Upper lobe of right lung (tissue), 1 donor: ENCODE measurements around the gene ITPRIPL1. TPM values are rescaled to one million over a fixed set of nuclear protein-coding genes. Genes with fewer than 3 reads are reported as not detected.

Experiments
- ATAC-seq: fragments of 200-7000 bp; cut with Tn5 transposase; one replicate; pipeline ENCODE4 v1.9.1; 2020; ENCODE audit warnings: mild to moderate bottlenecking, moderate library complexity
- DNase-seq: peaks from one replicate; pipeline ENCODE4 v3.0.0-alpha.2; 2020
- H3K27ac ChIP-seq: fragments of 200-600 bp; one replicate; pipeline ENCODE4 v1.8.0; 2022
- H3K27me3 ChIP-seq: fragments of 200-600 bp; one replicate; pipeline ENCODE4 v1.8.0; 2022; ENCODE audit warnings: mild to moderate bottlenecking
- H3K36me3 ChIP-seq: fragments of 200-600 bp; one replicate; pipeline ENCODE4 v1.8.0; 2022
- H3K4me1 ChIP-seq: fragments of 200-600 bp; one replicate; pipeline ENCODE4 v1.8.0; 2022
- H3K4me3 ChIP-seq: fragments of 200-600 bp; one replicate; pipeline ENCODE4 v1.8.0; 2022; ENCODE audit warnings: mild to moderate bottlenecking
- H3K9me3 ChIP-seq: fragments of 200-600 bp; one replicate; pipeline ENCODE4 v1.8.0; 2022
- CTCF ChIP-seq: fragments of 200-600 bp; IDR thresholded peaks from one replicate; pipeline ENCODE4 v1.8.0; 2022; ENCODE audit warnings: antibody characterized with exemption
- intact Hi-C: fragments of 100-400 bp; cut with DNase I; formaldehyde crosslinking; loops from one replicate; pipeline ENCODE4 v1.11.0; 2022
- total RNA-seq: library from RNA; stranded (reverse); fragmentation: NEBNext Ultra II Directional; extraction: Animal tissue kit (Norgen Biotek cat#: 25700); gene quantifications from one replicate; pipeline ENCODE4 v1.2.1, GENCODE V29; 2021
- donor health status: DM: no; HTN: yes; CAD: no; lungs with severe emphysema.

The ITPRIPL1 gene
- total RNA-seq, 1 donor from 2014 or later, result 1.3 TPM

- ATAC-seq, result no peak
- no peaks in the 10 kb centered on the region for H3K9me3 ChIP-seq
- intact Hi-C loops, result no loop called here
These were observed 36.6 kb downstream of the ITPRIPL1 start for GRCh38 chr2:96361751-96362150.

DNA sequence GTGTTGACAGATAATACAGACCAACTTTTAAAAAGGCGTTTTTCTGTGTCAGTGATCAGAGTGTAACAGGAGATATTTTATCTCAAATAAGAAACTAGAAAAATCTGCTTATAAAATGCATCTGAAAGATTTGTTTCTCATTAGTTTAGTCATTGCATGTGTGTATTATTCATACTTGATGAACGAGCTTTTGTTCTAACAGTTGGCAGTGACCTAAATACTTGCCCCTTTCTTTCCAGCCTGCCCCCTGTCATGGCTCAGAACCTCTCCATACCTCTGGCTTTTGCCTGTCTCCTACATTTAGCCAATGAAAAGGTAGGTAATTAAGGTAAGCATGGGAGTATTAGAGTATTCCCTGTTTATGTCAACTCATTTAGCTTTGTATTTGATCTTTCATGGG is 44.1 kb downstream of the ITPRIPL1 start:
- Histone ChIP-seq H3K4me3 (no peak overlapping the region), H3K27ac (no peak overlapping the region), H3K9me3 (no peaks in the 10 kb centered on the region), H3K4me1 (peaks cover 5% of the 10 kb centered on the region), H3K27me3 (no peaks in the 10 kb centered on the region), H3K36me3 (no peaks in the 10 kb centered on the region)
- ATAC-seq (no peak), DNase-seq (no peak)
- intact Hi-C loops, result no loop called here
- no peak for TF ChIP-seq CTCF

More at GRCh38 chr2:96361751-96362150, 36.6 kb downstream of the ITPRIPL1 start:
- Histone ChIP-seq H3K4me1 (no peaks in the 10 kb centered on the region), H3K27ac (no peak overlapping the region), H3K27me3 (no peaks in the 10 kb centered on the region), H3K4me3 (no peak overlapping the region), H3K36me3 (no peaks in the 10 kb centered on the region)
- no peak for TF ChIP-seq CTCF
- DNase-seq, result no peak

GRCh38 chr2:96374211-96374951 is 49.3 kb downstream of the ITPRIPL1 start:
- no peaks in the 10 kb centered on the region for H3K9me3 ChIP-seq
- H3K4me3 ChIP-seq, result no peak overlapping the region
- intact Hi-C loops, result no loop called here
- DNase-seq (no peak), ATAC-seq (no peak)
- peaks cover 5% of the 10 kb centered on the region for H3K4me1 ChIP-seq
- no peaks in the 10 kb centered on the region for H3K36me3 ChIP-seq
- TF ChIP-seq CTCF, result no peak
- H3K27ac ChIP-seq, result no peak overlapping the region
- no peaks in the 10 kb centered on the region for H3K27me3 ChIP-seq

Other genes starting within 250 kb of the ITPRIPL1 start
- gene ADRA2B, start 208.7 kb upstream of the ITPRIPL1 start, total RNA-seq, result 0.14 TPM
- gene ASTL, start 186.8 kb upstream of the ITPRIPL1 start, total RNA-seq, result not detected
- 4.4 TPM for gene DUSP2, start 179.9 kb upstream of the ITPRIPL1 start, total RNA-seq
- gene STARD7, start 116.5 kb upstream of the ITPRIPL1 start, total RNA-seq, result 156 TPM
- 67.3 TPM for gene TMEM127, start 59.3 kb upstream of the ITPRIPL1 start, total RNA-seq
- 61.7 TPM for gene CIAO1, start 59.1 kb upstream of the ITPRIPL1 start, total RNA-seq
- 91.2 TPM for gene SNRNP200, start 19.8 kb upstream of the ITPRIPL1 start, total RNA-seq
- 1.6 TPM for gene NCAPH, start 10.4 kb downstream of the ITPRIPL1 start, total RNA-seq
- gene NEURL3, start 180.0 kb downstream of the ITPRIPL1 start, total RNA-seq, result 0.29 TPM
- gene ARID5A, start 211.4 kb downstream of the ITPRIPL1 start, total RNA-seq, result 32.8 TPM